Myocyte (in vitro differentiated cells): ENCODE data around the gene GRAMD1B. TPM values are rescaled to one million over a fixed set of nuclear protein-coding genes. Genes with fewer than 3 reads are reported as not detected.
A peak's percentile ranks its signal among the peaks of the same experiment; 100 is the strongest.

Experiments used
- DNase-seq: peaks from one replicate; pipeline ENCODE4 v3.0.0-alpha.2; 2012; ENCODE audit warnings: low read depth
- total RNA-seq: library from RNA; depleted of rRNA; stranded (reverse); fragments of >200 nt; gene quantifications from 2 replicates; pipeline ENCODE4 v1.2.3, GENCODE V29; 2014

Gene GRAMD1B
- total RNA-seq, 1 donor from 2014 or later = 27.3 TPM

DNA sequence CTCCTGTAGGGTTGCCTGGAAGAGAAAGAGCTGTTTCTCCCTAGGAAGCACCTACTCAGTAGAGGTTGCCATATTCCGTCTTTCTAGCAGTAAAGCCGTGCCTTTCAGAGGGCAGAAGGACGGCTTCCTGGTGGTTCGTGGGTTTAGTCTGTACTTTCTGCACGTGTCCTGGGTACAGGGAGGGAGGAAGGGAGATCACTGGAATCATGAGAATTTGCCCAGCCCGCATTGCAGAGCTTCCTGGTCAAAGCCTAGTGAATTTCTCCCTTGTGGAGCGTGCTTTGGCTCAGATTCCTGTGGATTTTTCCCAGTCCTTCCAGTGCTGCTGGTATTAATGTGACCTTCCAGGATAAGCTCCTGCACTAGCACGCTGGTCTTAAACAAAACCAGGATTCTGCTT lies 44.9 kb downstream of the GRAMD1B start:
- peak; percentile 96 for DNase-seq

- peak; percentile 82 for DNase-seq
Observed at GRCh38 chr11:123475469-123475868, 45.4 kb downstream of the GRAMD1B start.

- DNase-seq = no peak
Observed at GRCh38 chr11:123477205-123477907, 47.3 kb downstream of the GRAMD1B start.

- peak; percentile 79 for DNase-seq
Observed at GRCh38 chr11:123478352-123478987, 48.4 kb downstream of the GRAMD1B start.

DNA sequence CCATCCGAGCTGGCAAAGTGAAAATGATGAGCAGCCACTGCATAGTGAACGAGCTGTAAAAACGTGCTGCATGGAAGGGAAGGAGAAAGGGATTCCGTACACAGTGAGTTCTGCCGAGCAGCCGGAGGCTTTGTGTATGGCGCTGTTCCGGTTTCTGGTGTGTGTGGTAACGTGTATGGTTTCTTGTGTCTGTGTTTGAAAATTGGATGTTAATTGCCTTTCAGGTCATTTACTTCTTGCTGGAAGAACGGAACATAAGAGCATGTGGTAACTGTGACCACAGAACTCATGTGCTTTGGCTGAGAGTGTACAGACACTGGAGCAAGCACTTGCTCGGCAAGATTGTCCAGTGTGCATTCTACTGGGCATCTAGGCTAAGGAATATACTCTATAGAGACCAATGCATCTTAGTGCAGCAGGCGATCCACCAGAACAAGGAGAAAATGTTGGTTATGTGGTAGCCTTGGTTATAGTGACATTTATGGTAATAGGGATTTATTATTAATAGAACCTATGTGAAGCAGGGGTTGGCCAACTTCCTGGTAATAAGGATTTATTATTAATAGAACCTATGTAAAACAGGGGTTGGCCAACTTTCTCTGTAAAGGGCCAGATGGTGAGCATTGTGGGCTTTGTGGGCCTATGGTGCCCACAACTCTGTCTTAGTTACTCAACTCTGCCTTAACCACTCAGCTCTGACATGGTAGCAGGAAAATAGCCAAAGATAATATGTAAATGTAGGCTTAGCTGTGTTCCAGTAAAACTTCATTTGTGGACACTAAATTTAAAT lies 49.2 kb downstream of the GRAMD1B start:
- no peak for DNase-seq

- no peak for DNase-seq
Observed at GRCh38 chr11:123480290-123480815, 50.3 kb downstream of the GRAMD1B start.

GRCh38 chr11:123480882-123481281 lies 50.8 kb downstream of the GRAMD1B start:
- DNase-seq = no peak

DNA sequence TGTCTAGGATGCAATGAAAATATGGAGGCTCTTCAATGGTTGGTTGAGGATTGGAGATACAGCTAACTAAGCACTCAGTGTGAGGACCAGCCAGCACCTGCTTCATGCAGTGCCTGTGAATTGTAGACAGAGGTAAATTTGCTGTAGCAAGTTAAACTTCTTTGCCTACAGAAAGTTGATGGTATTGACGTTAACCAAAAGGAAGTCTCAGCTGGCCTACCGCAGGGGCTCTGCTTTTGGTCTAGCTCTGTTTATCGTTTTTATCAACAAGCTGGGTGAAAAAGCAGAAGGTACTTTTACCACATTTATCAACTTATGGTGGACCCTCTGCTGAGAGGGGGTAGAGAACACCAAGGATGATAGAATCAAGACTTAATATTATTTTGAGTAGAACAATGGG lies 51.6 kb downstream of the GRAMD1B start:
- DNase-seq = no peak

- no peak for DNase-seq
Observed at GRCh38 chr11:123482218-123482617, 52.1 kb downstream of the GRAMD1B start.

DNA sequence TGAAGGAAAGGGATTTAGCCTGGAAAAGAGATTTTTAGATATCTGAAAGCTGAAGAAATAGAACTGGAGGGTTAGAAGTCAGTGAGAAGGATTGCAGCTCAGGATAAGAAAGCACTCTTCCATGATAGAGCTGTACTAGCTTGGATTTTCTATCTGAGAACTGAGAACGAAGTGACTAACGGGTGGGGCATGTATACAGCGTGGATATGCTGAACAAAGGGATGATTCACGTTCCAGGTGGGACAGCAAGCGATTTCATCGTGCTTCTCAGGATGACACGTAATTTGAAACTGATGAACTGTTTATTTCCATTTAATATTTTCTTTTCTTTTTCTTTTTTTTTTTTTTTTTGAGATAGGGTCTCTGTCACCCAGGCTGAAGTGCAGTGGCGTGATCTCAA lies 53.0 kb downstream of the GRAMD1B start:
- no peak for DNase-seq

GRCh38 chr11:123483466-123483865 lies 53.4 kb downstream of the GRAMD1B start:
- DNase-seq = no peak

DNA sequence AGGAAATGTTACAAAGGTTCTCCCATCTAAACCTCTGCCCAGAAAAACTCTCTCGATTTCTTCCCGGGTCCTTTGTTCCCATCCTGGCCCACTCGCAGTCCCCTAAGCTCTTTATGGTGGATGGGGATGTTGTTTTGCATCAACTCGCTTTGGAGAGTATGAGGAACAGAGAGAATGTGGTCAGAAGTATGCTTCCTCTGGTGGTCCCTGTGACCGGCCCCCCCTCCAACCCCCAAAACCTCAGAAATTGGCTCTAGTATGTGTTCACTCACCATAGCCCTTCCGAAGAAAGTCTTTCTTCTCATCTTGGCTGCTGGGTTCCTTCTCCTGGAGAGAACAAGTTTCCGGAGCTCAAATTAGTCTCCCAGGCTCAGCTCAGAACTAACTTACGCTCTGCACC lies 54.4 kb downstream of the GRAMD1B start:
- no peak for DNase-seq

DNA sequence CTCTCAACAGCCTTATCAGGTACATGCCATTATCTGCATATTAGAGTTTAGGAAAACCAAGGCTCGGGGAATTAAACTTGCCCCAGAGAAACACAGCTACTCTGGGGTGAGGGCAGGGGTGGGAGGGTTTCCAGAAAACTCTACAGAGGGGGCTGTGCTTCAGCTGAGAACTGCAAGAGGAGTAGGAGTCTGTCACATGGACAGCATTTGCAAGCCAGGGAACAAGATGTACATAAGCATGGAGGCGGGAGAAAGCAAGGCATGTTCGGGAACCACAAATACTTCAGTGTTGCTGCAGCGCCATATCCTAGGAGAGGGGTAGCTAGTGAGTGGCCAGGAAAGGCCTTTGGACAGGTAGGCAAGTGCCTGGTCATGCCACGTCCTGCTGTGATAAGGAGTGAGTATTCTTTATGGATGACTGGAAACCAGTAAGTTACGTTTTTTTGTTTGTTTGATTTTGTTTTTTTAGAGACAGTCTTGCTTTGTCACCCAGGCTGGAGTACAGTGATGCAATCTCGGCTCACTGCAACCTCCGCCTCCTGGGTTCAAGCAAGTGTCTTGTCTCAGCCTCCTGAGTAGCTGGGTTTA lies 57.2 kb downstream of the GRAMD1B start:
- DNase-seq = no peak

DNA sequence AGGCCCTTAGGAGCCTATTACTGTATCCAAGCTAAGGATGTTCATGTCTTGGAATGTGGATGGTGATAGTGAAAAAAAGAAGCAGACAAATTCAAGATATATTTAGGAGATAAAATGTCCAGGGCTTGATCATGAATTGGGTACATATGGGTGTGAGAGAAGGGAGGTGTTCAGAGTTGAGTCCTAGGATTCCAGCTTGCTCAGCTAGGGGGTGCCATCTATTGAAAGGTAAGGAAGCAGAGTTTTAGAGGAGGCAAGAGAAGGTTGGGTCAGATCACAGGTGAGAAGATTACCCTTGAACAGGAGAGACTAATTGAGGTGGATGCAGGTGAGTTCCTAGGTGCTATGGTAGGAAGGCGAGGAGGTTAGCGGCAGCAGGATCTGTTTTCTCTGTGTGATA lies 60.5 kb downstream of the GRAMD1B start:
- DNase-seq = no peak

GRCh38 chr11:123491241-123491640 lies 61.2 kb downstream of the GRAMD1B start:
- DNase-seq = no peak

- DNase-seq = peak; percentile 70
Observed at GRCh38 chr11:123493349-123494063, 63.4 kb downstream of the GRAMD1B start.

DNA sequence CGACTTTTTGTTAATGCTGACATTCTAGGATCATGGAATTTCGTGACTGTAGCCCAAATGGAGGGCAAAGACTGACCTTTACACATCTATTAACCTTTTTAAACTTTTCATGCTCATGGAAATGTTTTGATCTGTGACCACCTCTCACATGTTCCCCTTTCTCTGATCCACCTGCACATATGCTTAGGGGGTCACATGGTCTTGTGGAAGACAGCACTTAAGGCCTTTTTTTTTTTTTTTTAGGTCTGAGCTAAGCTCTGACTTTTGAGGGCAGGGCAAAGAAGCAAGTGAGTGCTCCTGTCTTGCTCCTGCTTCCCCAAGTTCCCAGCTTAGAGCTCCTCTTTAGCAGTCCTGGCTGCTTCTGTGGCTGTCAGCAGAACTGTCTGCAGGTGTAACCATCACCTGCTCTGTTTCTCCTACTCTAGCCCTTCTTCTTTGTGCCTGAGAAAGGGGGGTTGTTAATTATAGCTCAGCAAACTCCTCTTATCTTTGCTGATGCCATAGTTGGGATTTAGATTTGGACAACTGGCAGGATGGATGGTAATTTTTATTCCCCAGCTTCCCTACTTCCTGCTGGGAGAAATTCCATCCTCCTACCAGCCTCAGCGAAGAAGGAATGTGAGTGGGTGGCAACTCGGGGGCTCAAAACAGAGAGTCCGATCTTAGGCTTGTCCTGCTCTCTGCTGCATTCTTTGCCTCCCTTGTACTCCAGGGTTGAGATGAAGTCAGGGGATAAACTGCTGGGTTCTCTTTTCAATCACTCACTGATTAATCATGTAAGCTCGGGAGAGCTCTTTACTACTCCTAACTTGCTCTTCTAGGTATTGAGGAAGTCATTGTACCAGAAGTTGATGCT lies 64.4 kb downstream of the GRAMD1B start:
- peak; percentile 64 for DNase-seq

DNA sequence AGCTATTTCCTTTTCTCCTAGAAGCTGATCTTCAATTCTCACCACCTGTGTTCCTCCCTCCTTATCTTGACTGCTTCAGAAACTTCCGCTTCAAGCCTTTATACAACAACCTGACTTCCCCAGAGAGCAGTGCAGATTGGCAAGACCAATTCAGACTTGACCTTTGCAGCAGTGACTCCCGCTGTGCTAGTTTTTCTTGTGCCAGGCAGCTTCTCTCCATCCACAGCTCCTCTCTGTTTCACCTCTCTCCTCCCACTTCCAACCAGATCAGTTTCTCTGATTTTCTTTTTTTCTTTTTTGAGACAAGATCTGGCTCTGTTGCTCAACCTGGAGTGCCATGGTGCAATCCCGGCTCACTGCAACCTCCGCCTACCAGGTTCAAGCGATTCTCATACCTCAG lies 74.3 kb downstream of the GRAMD1B start:
- no peak for DNase-seq

- DNase-seq = peak; percentile 41
Observed at GRCh38 chr11:123505546-123506299, 75.7 kb downstream of the GRAMD1B start.
